Fibroblast of peridontal ligament (primary cell): ENCODE measurements around the gene UNC45A.
"Not testable (repeated sequence)": the region's sequence is repeated elsewhere in the genome, so short reads cannot be mapped to it uniquely, and the experiment has no call there.

Experiments
- DNase-seq: peaks from one replicate; pipeline ENCODE4 v3.0.0-alpha.2; 2010; ENCODE audit errors: extremely low read depth

The UNC45A gene

DNA sequence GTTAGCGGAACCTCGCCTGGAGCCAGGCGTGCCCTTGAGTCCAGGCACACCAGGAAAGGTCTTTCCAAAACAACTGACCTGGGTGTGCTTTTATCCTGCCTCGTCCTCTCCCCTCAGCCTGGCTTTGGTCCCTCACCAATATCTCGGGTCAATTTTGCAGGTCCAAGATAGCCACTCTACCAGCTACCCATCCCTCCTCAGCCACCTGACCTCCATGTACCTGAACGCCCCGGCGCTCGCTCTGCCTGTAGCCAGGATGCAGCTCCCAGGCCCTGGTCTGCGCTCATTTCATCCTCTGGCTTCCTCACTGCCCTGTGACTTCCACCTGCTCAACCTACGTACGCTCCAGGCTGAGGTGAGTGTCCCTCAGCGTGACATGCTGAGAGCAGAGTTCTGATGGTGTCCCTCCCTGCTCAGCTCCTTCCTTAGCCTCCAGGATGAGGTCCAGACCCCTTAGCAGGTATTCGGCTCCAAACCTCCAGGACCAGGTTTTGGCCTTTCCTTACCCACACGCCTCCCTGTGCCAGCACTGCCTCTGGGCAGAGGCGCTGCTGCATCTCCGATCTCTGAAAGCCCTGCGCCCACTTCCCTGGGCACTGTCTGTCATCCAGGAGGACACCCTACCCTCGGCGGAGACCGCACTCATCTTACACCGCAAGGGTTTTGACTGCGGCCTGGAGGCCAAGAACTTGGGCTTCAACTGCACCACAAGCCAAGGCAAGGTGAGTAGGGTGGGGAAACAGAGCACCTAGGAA lies 16.9 kb upstream of the UNC45A start:
- no peak for DNase-seq

DNA sequence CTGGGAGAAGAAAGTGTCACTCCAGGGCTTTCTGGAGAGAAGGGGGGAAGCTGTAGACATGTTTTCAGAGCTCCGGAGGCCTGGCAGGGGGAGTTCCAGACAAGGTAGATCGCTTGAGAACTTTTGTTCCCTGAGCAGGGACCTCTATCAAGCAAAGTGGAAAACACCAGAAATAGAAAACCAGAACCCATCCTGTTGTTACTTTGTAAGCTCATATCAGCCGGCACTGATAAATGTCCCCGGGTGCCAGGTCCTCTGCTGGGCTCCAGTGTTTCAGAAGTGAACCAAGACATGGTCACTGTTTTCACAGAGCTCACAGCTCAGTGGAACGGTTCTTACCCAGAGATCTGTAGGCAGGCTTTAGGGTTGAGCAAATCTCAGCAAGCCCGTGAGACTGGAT lies 16.2 kb upstream of the UNC45A start:
- DNase-seq, result no peak

DNA sequence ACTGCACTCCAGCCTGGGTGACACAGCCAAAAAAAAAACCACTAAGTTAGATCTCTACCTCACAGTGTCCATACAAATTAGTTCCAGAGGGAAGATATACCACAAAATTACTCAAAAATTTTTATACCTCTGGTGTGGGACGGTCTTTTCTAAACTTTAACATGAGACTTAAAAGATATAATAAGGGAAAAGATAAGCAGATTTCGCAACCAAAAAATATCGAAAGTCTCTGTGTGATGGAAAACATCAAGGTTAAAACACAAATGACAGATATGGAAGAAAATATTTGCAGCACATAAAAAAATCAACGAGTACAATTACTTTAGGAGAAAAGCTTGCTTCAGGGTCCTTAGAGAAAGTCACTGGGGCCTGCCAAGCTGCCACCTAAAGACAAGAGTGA lies 13.2 kb upstream of the UNC45A start:
- DNase-seq, result no peak

DNA sequence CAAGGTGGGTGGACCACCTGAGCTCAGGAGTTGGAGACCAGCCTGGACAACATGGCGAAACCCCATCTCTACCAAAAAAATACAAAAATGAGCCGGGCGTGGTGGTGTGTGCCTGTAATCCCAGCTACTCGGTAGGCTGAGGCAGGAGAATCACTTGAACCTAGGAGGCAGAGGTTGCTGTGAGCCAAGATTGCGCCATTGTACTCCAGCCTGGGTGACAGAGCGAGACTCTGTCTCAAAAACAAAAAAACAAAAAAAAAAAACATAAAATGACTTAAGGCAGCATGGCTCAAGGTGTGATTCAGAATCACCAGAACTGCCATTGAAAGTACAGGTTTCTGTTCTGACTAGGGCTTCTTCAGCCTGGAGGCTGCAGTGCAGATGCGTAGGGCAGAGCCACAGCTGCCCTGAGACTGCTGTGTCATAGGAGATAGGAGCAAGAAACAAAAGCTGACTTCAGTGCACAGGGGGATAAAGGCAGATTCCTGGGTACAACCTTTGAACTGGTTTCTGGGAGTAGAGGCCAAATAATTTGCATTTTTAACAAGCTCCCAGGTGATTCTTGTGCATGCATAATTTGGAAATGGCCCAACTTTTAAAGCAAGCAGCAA lies 12.3 kb upstream of the UNC45A start:
- not testable (repeated sequence) for DNase-seq

DNA sequence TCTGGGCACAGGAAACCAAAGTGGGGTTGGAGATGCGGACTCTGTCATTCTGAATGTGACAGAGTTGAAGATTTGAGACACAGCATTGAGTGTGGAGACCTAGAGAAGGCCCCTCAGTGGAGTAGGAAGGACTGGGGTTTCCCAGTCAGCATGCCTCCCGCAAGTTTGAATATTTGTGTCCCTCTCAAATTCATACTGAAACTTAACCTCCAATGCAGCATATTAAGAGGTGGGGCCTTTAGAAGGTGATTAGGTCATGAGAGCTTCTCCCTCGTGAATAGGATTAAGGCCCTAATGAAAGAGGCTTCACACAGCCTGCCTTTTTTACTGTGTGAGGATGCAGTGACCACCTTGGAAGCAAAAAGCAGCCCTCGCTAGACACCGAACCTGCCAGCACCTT lies 10.7 kb upstream of the UNC45A start:
- DNase-seq, result no peak

DNA sequence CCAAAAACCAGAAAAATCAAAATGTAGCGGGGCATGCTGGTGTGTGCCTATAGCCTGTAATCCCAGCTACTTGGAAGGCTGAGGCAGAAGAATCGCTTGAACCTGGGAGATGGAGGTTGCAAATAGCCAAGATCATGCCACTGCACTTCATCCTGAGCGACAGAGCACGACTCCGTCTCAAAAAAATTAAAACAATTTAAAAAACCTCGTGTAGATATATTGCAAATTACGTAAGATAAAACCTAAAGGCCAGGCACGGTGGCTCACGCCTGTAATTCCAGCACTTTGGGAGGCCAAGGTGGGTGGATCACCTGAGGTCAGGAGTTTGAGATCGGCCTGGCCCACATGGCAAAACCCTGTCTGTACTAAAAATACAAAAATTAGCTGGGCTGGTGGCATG lies 8.3 kb upstream of the UNC45A start:
- DNase-seq, result not testable (repeated sequence)

DNA sequence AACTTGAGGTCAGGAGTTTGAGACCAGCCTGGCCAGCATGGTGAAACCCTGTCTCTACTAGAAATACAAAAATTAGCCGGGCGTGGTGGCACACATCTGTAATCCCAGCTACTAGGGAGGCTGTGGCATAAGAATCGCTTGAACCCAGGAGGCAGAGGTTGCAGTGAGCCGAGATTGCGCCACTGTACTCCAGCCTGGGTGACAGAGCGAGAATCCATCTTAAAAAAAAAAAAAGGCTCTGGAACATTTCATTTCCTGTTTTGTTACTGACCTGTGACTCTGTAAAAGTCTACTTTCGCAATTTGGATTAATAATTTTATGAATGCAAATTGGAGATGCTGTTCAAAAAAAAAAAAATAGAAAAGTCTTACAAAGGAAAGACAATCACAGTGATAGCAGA lies 7.0 kb upstream of the UNC45A start:
- DNase-seq, result not testable (repeated sequence)

- DNase-seq, result no peak
Observed at GRCh38 chr15:90929246-90930019, 5.7 kb upstream of the UNC45A start.

DNA sequence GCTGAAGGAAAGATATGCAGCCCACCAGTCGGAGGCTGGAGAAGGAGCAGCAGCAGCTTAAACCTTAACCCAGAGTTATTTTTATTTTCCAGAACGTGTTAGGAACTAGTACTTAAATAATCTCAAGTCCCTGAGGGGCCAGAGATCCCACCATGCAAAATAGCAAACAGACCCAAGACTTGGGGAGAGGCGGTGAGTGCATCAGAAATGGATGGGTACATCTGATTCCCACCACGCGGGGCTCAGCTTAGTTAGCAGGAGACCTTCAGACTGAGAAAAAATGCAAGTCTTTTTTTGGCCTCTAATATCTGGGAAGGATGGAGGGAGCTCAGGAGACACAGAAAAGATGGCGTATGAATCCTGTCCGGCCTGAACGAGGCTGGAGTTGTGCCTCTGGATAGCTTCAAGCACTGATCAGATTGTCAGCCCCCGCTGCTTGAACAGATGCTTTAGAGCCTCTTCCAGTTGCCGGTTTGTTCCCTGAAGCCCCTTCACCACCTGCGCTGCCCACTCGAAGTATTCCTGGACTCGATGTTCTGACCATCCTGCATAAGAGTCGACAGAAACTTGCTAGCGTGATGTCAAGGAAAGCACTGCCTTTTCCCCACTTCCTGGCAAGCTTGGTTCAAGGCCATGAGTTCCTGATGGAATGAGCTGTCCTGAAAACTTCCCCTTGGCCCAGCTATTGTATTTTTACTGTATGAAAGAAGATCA lies 4.1 kb upstream of the UNC45A start:
- no peak for DNase-seq

DNA sequence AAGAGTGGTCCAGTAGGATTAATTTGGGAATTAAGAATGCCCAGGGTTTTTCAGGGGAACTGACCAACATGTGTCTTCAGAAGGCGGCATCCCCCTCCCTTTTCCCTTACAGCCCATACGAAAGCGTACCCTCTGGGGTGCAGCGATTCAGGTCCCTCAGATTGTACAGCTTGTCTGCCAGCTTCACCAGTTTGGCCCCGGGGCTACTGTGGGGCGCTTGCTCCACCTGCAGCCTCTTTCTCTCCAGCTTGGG lies 3.6 kb upstream of the UNC45A start:
- DNase-seq, result no peak

- DNase-seq, result peak; percentile 79
Observed at GRCh38 chr15:90931828-90932659, 3.0 kb upstream of the UNC45A start, which contains the start of gene HDDC3. Gene HDDC3 (minus strand): TSS chr15:90932549. CDS start chr15:90932540, 9 bp downstream.

GRCh38 chr15:90932660-90932991 lies 2.5 kb upstream of the UNC45A start:
- no peak for DNase-seq

DNA sequence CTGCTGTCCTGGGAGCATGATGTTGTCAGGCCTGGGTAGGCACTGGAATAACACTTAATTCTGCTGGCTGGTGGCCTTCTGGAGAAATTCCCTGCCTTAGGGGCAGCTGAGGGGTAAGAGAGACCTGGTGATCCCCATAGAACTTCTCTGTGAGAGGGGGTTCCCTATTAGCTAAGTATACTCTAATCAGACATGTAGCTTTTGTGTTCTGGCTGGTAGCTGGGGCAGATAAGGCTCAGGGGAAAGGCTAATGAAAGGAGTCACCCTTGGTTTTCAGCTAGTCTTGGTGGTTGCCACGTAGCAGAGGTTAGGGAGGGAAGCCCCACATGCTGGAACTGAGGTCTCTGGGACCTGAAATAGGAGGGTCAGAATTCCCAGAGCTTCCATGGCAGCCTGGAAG lies 1.8 kb upstream of the UNC45A start:
- no peak for DNase-seq

DNA sequence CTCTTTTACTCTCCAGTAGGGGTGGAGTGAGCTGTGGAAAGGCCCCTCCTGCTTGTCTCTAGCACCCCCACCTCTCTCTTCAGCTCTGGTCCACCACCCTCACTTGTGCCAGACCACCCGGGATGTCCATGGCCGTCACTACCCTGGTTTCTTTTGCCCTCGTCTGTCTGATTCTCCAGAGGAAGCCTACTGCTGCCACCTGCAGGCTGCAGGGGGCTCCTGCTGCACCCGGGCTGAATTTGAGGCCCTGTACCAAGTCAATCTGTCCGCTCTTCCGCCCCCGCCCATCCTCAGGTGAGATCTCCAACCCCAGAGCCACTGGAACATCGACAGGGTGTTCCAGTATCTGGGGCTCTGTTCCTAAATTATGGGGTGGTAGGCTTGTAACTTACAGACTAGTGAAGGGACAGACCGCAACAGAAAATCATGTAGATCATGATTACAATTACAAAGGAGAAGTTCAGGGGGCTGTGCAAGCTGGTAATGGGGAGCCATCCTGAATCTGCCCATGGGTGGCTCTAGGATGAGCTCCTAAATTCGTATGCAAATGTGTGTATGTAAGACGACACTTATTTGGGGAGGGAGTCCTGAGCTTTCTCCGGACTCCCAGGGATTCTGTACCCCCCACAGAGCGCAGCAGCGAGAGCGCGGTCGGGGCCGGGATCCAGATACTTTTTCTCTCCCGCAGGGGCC lies 683 bp upstream of the UNC45A start:
- peak; percentile 74 for DNase-seq

DNA sequence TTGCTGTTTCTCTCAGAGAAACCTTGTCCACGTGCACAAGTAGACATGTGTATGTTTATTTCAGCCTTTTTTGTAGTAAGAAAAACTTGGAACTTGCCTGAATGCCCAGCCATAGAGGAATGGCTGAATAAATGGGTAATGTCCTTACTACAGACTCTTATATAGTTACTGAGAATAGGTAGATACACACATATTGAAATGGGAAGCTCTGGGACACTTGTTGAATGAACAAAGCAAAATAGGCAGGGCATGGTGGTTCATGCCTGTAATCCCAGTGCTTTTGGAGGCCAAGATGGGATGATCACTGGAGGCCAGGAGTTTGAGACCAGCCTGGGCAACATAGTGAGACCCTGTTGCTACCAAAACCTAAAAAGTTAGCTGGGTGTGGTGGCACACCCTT lies 1.7 kb downstream of the UNC45A start:
- DNase-seq, result no peak

DNA sequence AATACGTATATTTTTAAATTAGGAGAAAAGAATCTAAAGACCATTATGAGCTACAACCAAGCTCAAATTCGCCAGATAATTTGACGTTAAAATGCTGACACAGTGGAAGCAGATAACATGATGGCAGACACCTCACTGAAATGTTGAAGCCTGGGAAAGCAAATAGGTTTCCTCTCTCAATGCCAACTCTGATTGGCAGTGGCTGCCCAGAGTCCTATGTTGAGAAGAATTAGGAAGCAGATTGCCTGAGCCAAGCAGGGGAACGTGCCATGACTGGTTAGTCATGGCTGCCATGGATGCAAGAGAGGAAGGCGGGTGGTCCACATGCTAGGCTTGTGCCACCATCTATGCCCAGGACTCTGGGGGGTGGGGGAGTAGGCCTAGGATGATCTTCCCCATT lies 3.2 kb downstream of the UNC45A start:
- no peak for DNase-seq

DNA sequence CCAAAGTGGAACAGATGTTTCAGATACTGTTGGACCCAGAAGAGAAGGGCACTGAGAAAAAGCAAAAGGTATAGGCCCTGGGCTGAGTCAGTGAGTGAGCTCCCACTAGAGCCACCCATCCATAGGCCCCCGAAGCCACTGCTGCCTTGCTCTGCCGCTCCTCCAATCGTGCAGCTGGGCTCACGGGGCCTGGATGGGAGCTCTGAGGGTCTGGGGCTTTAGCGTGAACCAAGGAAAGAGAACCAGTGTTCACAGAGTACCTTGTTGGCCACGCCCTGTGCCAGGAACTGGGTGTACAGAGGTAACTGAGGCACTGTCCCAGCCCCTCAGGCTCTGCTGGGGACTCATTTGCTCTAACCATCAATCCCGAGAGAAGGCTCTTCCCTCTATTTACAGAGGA lies 4.7 kb downstream of the UNC45A start:
- no peak for DNase-seq

GRCh38 chr15:90941038-90941437 lies 6.0 kb downstream of the UNC45A start:
- no peak for DNase-seq

DNA sequence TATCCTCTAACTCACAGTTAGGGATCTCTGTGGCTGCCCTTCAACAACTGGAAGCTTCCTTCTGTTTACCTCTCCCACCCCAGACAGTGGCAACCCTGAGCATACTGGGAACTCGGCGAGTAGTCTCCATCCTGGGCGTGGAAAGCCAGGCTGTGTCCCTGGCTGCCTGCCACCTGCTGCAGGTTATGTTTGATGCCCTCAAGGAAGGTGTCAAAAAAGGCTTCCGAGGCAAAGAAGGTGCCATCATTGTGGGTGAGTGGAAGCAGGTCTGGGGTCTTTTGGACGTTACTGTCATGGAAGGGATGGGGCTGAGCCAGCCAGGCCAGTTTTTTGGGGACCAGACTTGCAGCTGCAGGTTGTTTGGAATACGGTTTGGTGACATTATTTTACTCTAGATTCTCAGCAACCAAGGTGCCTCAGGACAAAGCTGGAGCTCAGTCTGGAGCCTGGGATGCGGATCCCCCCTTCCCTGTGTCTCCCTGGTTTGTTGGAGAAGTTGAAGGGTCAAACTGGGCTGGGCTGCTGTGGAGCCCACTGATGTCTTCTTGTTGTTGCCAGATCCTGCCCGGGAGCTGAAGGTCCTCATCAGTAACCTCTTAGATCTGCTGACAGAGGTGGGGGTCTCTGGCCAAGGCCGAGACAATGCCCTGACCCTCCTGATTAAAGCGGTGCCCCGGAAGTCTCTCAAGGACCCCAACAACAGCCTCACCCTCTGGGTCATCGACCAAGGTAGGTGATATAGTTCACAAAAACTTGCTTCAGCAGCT lies 7.5 kb downstream of the UNC45A start:
- no peak for DNase-seq

- no peak for DNase-seq
Observed at GRCh38 chr15:90945091-90945490, 10.0 kb downstream of the UNC45A start.
